WTC11 (cell line): ENCODE results near the gene FAU.

Experiments used
- CREB1 ChIP-seq: sonication (generic); formaldehyde crosslinking; IDR thresholded peaks from 2 replicates; pipeline ENCODE4 v1.8.0; 2023; ENCODE audit warnings: mild to moderate bottlenecking, missing genetic modification reagents
- FOXP1 ChIP-seq: sonication (generic); formaldehyde crosslinking; IDR thresholded peaks from 2 replicates; pipeline ENCODE4 v1.8.0; 2022; ENCODE audit warnings: missing genetic modification reagents, mild to moderate bottlenecking, moderate library complexity, borderline replicate concordance
- JAZF1 ChIP-seq: fragments of 250-450 bp; sonication (Bioruptor Pico); IDR thresholded peaks from 2 replicates; pipeline ENCODE4 v1.9.0; 2021; ENCODE audit warnings: moderate library complexity, mild to moderate bottlenecking, inconsistent platforms
- NFYB ChIP-seq: sonication (generic); formaldehyde crosslinking; conservative IDR thresholded peaks from 2 replicates; pipeline ENCODE4 v1.8.0; 2022; ENCODE audit warnings: low read depth, missing genetic modification reagents
- NR1H2 ChIP-seq: sonication (generic); formaldehyde crosslinking; IDR thresholded peaks from 2 replicates; pipeline ENCODE4 v1.9.0; 2021; ENCODE audit warnings: mild to moderate bottlenecking, moderate library complexity, missing genetic modification reagents
- SMAD3 ChIP-seq: sonication (generic); formaldehyde crosslinking; IDR thresholded peaks from 2 replicates; pipeline ENCODE4 v1.8.0; 2022; ENCODE audit warnings: missing genetic modification reagents, mild to moderate bottlenecking, borderline replicate concordance
- TF ChIP-seq, protein P1 (sequence below): fragments of 200-600 bp; IDR thresholded peaks from 2 replicates; pipeline ENCODE4 v1.8.0; 2022; ENCODE audit warnings: antibody characterized with exemption
- TF ChIP-seq, protein P2 (sequence below): fragments of 250-450 bp; sonication (Bioruptor Pico); IDR thresholded peaks from 2 replicates; pipeline ENCODE4 v1.9.0; 2021; ENCODE audit warnings: mild to moderate bottlenecking
- TF ChIP-seq, protein P3 (sequence below): sonication (generic); formaldehyde crosslinking; IDR thresholded peaks from 2 replicates; pipeline ENCODE4 v1.8.1; 2023; ENCODE audit warnings: mild to moderate bottlenecking, missing genetic modification reagents
- TF ChIP-seq, protein P4 (sequence below): sonication (generic); formaldehyde crosslinking; IDR thresholded peaks from 2 replicates; pipeline ENCODE4 v1.8.0; 2023; ENCODE audit warnings: missing genetic modification reagents, mild to moderate bottlenecking, borderline replicate concordance
- TF ChIP-seq, protein P5 (sequence below): sonication (generic); formaldehyde crosslinking; IDR thresholded peaks from 2 replicates; pipeline ENCODE4 v1.8.1; 2023; ENCODE audit warnings: mild to moderate bottlenecking, missing genetic modification reagents, moderate library complexity

DNA sequence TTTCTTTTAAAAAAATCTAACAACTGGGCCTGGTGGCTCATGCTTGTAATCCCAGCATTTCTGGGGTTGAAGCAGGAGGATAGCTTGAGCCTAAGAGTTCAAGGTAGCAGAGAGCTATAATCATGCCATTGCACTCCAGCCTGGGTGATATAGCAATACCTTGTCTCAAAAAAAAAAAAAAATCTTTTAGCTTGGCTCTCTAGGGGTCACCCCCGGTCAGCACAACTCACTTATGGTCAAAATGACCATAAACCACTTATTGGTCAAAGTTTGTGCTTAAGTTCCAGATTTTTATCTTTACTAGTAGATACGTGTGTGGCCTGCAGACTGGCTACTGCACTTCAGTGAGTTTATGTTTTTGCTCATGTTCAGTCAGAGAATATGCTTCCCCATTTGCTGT, 41.8 kb upstream of the FAU start:
- TF ChIP-seq, protein P1, sequence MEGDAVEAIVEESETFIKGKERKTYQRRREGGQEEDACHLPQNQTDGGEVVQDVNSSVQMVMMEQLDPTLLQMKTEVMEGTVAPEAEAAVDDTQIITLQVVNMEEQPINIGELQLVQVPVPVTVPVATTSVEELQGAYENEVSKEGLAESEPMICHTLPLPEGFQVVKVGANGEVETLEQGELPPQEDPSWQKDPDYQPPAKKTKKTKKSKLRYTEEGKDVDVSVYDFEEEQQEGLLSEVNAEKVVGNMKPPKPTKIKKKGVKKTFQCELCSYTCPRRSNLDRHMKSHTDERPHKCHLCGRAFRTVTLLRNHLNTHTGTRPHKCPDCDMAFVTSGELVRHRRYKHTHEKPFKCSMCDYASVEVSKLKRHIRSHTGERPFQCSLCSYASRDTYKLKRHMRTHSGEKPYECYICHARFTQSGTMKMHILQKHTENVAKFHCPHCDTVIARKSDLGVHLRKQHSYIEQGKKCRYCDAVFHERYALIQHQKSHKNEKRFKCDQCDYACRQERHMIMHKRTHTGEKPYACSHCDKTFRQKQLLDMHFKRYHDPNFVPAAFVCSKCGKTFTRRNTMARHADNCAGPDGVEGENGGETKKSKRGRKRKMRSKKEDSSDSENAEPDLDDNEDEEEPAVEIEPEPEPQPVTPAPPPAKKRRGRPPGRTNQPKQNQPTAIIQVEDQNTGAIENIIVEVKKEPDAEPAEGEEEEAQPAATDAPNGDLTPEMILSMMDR: no peak
- TF ChIP-seq, protein P2, sequence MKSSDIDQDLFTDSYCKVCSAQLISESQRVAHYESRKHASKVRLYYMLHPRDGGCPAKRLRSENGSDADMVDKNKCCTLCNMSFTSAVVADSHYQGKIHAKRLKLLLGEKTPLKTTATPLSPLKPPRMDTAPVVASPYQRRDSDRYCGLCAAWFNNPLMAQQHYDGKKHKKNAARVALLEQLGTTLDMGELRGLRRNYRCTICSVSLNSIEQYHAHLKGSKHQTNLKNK (CRISPR knock-in tag): no peak
- TF ChIP-seq NR1H2 (CRISPR knock-in tag) (no peak), CREB1 (no peak), NFYB (CRISPR knock-in tag) (no peak), SMAD3 (CRISPR knock-in tag) (no peak), FOXP1 (no peak), JAZF1 (no peak)
- TF ChIP-seq, protein P3, sequence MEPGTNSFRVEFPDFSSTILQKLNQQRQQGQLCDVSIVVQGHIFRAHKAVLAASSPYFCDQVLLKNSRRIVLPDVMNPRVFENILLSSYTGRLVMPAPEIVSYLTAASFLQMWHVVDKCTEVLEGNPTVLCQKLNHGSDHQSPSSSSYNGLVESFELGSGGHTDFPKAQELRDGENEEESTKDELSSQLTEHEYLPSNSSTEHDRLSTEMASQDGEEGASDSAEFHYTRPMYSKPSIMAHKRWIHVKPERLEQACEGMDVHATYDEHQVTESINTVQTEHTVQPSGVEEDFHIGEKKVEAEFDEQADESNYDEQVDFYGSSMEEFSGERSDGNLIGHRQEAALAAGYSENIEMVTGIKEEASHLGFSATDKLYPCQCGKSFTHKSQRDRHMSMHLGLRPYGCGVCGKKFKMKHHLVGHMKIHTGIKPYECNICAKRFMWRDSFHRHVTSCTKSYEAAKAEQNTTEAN (CRISPR knock-in tag): no peak
- TF ChIP-seq, protein P4, sequence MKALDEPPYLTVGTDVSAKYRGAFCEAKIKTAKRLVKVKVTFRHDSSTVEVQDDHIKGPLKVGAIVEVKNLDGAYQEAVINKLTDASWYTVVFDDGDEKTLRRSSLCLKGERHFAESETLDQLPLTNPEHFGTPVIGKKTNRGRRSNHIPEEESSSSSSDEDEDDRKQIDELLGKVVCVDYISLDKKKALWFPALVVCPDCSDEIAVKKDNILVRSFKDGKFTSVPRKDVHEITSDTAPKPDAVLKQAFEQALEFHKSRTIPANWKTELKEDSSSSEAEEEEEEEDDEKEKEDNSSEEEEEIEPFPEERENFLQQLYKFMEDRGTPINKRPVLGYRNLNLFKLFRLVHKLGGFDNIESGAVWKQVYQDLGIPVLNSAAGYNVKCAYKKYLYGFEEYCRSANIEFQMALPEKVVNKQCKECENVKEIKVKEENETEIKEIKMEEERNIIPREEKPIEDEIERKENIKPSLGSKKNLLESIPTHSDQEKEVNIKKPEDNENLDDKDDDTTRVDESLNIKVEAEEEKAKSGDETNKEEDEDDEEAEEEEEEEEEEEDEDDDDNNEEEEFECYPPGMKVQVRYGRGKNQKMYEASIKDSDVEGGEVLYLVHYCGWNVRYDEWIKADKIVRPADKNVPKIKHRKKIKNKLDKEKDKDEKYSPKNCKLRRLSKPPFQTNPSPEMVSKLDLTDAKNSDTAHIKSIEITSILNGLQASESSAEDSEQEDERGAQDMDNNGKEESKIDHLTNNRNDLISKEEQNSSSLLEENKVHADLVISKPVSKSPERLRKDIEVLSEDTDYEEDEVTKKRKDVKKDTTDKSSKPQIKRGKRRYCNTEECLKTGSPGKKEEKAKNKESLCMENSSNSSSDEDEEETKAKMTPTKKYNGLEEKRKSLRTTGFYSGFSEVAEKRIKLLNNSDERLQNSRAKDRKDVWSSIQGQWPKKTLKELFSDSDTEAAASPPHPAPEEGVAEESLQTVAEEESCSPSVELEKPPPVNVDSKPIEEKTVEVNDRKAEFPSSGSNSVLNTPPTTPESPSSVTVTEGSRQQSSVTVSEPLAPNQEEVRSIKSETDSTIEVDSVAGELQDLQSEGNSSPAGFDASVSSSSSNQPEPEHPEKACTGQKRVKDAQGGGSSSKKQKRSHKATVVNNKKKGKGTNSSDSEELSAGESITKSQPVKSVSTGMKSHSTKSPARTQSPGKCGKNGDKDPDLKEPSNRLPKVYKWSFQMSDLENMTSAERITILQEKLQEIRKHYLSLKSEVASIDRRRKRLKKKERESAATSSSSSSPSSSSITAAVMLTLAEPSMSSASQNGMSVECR: no peak
- TF ChIP-seq, protein P5, sequence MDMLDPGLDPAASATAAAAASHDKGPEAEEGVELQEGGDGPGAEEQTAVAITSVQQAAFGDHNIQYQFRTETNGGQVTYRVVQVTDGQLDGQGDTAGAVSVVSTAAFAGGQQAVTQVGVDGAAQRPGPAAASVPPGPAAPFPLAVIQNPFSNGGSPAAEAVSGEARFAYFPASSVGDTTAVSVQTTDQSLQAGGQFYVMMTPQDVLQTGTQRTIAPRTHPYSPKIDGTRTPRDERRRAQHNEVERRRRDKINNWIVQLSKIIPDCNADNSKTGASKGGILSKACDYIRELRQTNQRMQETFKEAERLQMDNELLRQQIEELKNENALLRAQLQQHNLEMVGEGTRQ (CRISPR knock-in tag): no peak
